Tibial nerve (tissue), 4 donors: ENCODE data around the gene FAM184A.

ENCODE experiments used
- EP300 ChIP-seq, 2 donors: sonication (generic); formaldehyde crosslinking; IDR thresholded peaks; one replicate each; pipeline ENCODE4 v1.6.1; 2017; ENCODE audit warnings: antibody characterized with exemption in 2 of 2, mild to moderate bottlenecking in 1 of 2
- POLR2A ChIP-seq, 2 donors: fragments of 450-650 bp; IDR thresholded peaks; one replicate each; pipeline ENCODE4 v1.6.1; 2017; ENCODE audit warnings: antibody characterized with exemption in 2 of 2, mild to moderate bottlenecking in 2 of 2, moderate library complexity in 2 of 2
- TF ChIP-seq, protein P1 (sequence below), 5 experiments: fragments of 200-600 bp in 3 of 5; fragments of 450-650 bp in 2 of 5; sonication (generic) in 3 of 5; IDR thresholded peaks; one replicate each; pipeline ENCODE4 v1.5.1; 2016 to 2019; ENCODE audit warnings: antibody characterized with exemption in 5 of 5, mild to moderate bottlenecking in 3 of 5, moderate library complexity in 2 of 5

DNA sequence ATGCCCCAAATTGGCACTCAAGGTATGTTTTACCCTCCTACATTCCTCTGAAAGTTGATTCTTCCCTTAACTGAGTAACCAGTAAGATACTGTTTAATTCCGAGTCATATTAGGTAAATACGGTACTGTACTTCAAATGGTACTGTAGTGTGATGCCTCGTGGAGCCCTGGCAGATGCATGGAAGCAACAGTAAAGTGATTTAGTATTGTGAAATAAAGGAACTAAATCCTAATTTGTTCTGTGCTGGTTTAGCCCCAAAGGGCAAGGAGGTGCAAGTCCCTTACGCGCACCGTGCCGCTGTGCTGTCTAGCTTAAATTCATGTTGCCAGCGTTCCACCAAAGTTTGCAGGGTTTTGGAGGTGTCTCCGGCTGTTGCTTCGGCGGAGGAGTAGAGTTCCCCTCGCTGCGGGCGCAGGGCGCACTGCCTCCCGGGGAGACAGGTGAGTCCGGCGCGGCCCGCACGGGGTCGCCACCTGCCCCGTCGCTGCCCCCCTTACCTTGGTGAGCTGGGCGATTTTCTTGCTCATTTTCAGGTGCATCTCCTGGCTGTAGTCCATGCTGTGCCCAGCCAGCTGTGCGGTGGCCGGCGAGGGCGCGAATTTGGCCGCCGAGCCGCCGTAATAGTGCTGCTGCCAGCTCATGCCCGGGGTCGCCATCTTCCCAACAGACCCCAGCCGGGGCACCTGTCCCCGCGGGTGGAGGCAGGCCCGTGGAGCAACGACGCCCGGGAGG, 655 bp downstream of the FAM184A start:
- TF ChIP-seq EP300 (IDR thresholded peaks at IDR 0.05) (no peak), POLR2A (IDR thresholded peaks at IDR 0.05) (no peak)
- TF ChIP-seq, protein P1, sequence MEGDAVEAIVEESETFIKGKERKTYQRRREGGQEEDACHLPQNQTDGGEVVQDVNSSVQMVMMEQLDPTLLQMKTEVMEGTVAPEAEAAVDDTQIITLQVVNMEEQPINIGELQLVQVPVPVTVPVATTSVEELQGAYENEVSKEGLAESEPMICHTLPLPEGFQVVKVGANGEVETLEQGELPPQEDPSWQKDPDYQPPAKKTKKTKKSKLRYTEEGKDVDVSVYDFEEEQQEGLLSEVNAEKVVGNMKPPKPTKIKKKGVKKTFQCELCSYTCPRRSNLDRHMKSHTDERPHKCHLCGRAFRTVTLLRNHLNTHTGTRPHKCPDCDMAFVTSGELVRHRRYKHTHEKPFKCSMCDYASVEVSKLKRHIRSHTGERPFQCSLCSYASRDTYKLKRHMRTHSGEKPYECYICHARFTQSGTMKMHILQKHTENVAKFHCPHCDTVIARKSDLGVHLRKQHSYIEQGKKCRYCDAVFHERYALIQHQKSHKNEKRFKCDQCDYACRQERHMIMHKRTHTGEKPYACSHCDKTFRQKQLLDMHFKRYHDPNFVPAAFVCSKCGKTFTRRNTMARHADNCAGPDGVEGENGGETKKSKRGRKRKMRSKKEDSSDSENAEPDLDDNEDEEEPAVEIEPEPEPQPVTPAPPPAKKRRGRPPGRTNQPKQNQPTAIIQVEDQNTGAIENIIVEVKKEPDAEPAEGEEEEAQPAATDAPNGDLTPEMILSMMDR (IDR thresholded peaks at IDR 0.05) = no peak
